Measurements from ENCODE around the gene CEPT1. TPM values are rescaled to one million over a fixed set of nuclear protein-coding genes. Genes with fewer than 3 reads are reported as not detected.

Gene CEPT1
- total RNA-seq, 4 donors from 2014 or later, result 38.7 to 56.9 (median 43.8) TPM

- DNase-seq, result no peak
- H3K27ac ChIP-seq, result peak overlapping the region; percentile 19 to 81 (median 58)
- TF ChIP-seq CTCF (IDR thresholded peaks at IDR 0.05) (no peak), POLR2A (IDR thresholded peaks at IDR 0.05) (no peak)
Measured at GRCh38 chr1:111220302-111220890, 80.4 kb downstream of the CEPT1 start.

GRCh38 chr1:111221276-111221632, 81.2 kb downstream of the CEPT1 start:
- no peak overlapping the region for H3K4me3 ChIP-seq
- H3K27me3 ChIP-seq, result no peaks in the 10 kb centered on the region
- TF ChIP-seq CTCF (IDR thresholded peaks at IDR 0.05), result no peak
- TF ChIP-seq POLR2A (IDR thresholded peaks at IDR 0.05), result no peak
- no peaks in the 10 kb centered on the region for H3K36me3 ChIP-seq
- DNase-seq, result no peak
- H3K9me3 ChIP-seq, result no peaks in the 10 kb centered on the region
- H3K4me1 ChIP-seq, result peaks cover 0 to 62% (median 18%) of the 10 kb centered on the region in 4 donors
- peak overlapping the region; percentile 34 to 81 (median 58) for H3K27ac ChIP-seq

More at GRCh38 chr1:111220302-111220890, 80.4 kb downstream of the CEPT1 start:
- no peak overlapping the region for H3K4me3 ChIP-seq
- H3K36me3 ChIP-seq, result no peaks in the 10 kb centered on the region
- H3K27me3 ChIP-seq, result no peaks in the 10 kb centered on the region
- peaks cover 0 to 66% (median 20%) of the 10 kb centered on the region in 4 donors for H3K4me1 ChIP-seq
- H3K9me3 ChIP-seq, result no peaks in the 10 kb centered on the region

- Histone ChIP-seq H3K9me3 (no peaks in the 10 kb centered on the region), H3K4me3 (peak overlapping the region in 1 of 4 donors; percentile 16), H3K4me1 (peaks cover 0 to 57% (median 18%) of the 10 kb centered on the region in 4 donors), H3K27me3 (no peaks in the 10 kb centered on the region), H3K27ac (peak overlapping the region; percentile 51 to 81 (median 60)), H3K36me3 (no peaks in the 10 kb centered on the region)
- DNase-seq, result peak in 2 of 3 donors; percentile 85 to 86
- TF ChIP-seq POLR2A (IDR thresholded peaks at IDR 0.05) (no peak), CTCF (IDR thresholded peaks at IDR 0.05) (no peak)
Measured at GRCh38 chr1:111221633-111222291, 81.7 kb downstream of the CEPT1 start.

GRCh38 chr1:111222308-111223125, 82.5 kb downstream of the CEPT1 start:
- H3K9me3 ChIP-seq, result no peaks in the 10 kb centered on the region
- no peaks in the 10 kb centered on the region for H3K36me3 ChIP-seq
- H3K27ac ChIP-seq, result peak overlapping the region; percentile 12 to 81 (median 60)
- H3K4me1 ChIP-seq, result peaks cover 0 to 50% (median 18%) of the 10 kb centered on the region in 4 donors
- DNase-seq, result peak; percentile 84 to 92 (median 89)
- TF ChIP-seq CTCF (IDR thresholded peaks at IDR 0.05), result peak; percentile 83 to 96 (median 89)
- TF ChIP-seq POLR2A (IDR thresholded peaks at IDR 0.05), result no peak
- no peaks in the 10 kb centered on the region for H3K27me3 ChIP-seq
- peak overlapping the region in 1 of 4 donors; percentile 16 for H3K4me3 ChIP-seq

- no peaks in the 10 kb centered on the region for H3K27me3 ChIP-seq
- peak overlapping the region in 3 of 4 donors; percentile 12 to 81 (median 66) for H3K27ac ChIP-seq
- H3K4me3 ChIP-seq, result no peak overlapping the region
- H3K36me3 ChIP-seq, result no peaks in the 10 kb centered on the region
- TF ChIP-seq POLR2A (IDR thresholded peaks at IDR 0.05) (no peak), CTCF (IDR thresholded peaks at IDR 0.05) (no peak)
- DNase-seq, result no peak
- no peaks in the 10 kb centered on the region for H3K9me3 ChIP-seq
- H3K4me1 ChIP-seq, result peaks cover 0 to 43% (median 18%) of the 10 kb centered on the region in 4 donors
Measured at GRCh38 chr1:111223126-111223685, 83.2 kb downstream of the CEPT1 start.
